ENCODE results near the gene MTUS2. TPM values are rescaled to one million over a fixed set of nuclear protein-coding genes. Genes with fewer than 3 reads are reported as not detected.

Gene MTUS2
- total and polyA plus RNA-seq, 2 donors (not counting 3 experiments of a cell fraction or from before 2014, with no cell fraction given), result not detected

- no TSS peak for BruUV-seq (replicated peaks)
- CTCF ChIA-PET, result no interaction called here
- TF ChIP-seq MYC (IDR thresholded peaks at IDR 0.05; ENCODE audit: low read depth, low read length) (no peak), CTCF (IDR thresholded peaks at IDR 0.05; ENCODE audit: extremely low read depth in 1 of 2, insufficient read depth in 1 of 2, low read depth in 1 of 2, low read length in 2 of 2) (no peak), FOS (IDR thresholded peaks at IDR 0.05; ENCODE audit: borderline replicate concordance, insufficient read depth, low read length) (no peak), MAX (IDR thresholded peaks at IDR 0.05; ENCODE audit: insufficient read depth, insufficient read length) (no peak), EZH2 (IDR thresholded peaks at IDR 0.05; ENCODE audit: borderline replicate concordance, low read depth, low read length, severe bottlenecking) (no peak), POLR2A (IDR thresholded peaks at IDR 0.05; ENCODE audit: low read depth, low read length) (no peak), POLR2AphosphoS5 (IDR thresholded peaks at IDR 0.05; ENCODE audit: insufficient read depth, low read depth, low read length) (no peak), JUN (IDR thresholded peaks at IDR 0.05; ENCODE audit: borderline replicate concordance, insufficient read depth, insufficient read length, low read depth) (no peak)
- Histone ChIP-seq H3K4me1 (ENCODE audit: control insufficient read depth, extremely low read depth, insufficient read depth, low read length) (no peaks in the 10 kb centered on the region), H3K27ac (ENCODE audit: insufficient read depth, low read depth, low read length) (no peak overlapping the region), H3K9me3 (replicated peaks; ENCODE audit: control insufficient read depth, insufficient read depth, low read length) (no peaks in the 10 kb centered on the region), H3K4me3 (replicated peaks in 1 of 3; ENCODE audit: insufficient read depth in 1 of 3, low read depth in 1 of 3, low read length in 3 of 3) (no peak overlapping the region), H3K36me3 (ENCODE audit: control insufficient read depth in 2 of 2, extremely low read depth in 1 of 2, insufficient read depth in 2 of 2, low read length in 2 of 2) (no peaks in the 10 kb centered on the region), H3K9ac (replicated peaks; ENCODE audit: extremely low read depth, insufficient read depth, low read length) (no peak overlapping the region), H3K79me2 (ENCODE audit: control insufficient read depth, insufficient read depth, low read length) (no peaks in the 10 kb centered on the region), H3K9me1 (replicated peaks; ENCODE audit: control insufficient read depth, extremely low read depth, insufficient read depth, low read length) (no peaks in the 10 kb centered on the region), H3K4me2 (ENCODE audit: insufficient read depth, low read length) (no peak overlapping the region), H3K27me3 (ENCODE audit: control insufficient read depth in 2 of 2, insufficient read depth in 2 of 2, low read length in 2 of 2) (no peaks in the 10 kb centered on the region), H2AFZ (ENCODE audit: low read depth, low read length) (no peak overlapping the region), H4K20me1 (replicated peaks; ENCODE audit: control insufficient read depth, extremely low read depth, insufficient read depth, low read length) (no peaks in the 10 kb centered on the region)
- dilution Hi-C loops (cut with MboI; ENCODE audit: extremely low pct_ligation_motif_present, low sequenced_read_pairs) (no loop called here), intact Hi-C loops (cut with micrococcal nuclease) (no loop called here)
- FAIRE-seq (no peak), DNase-seq (ENCODE audit: low read depth, low spot score) (no peak)
- POLR2A ChIA-PET, result no interaction called here
Observed at GRCh38 chr13:28954810-28955209, 134.7 kb downstream of the MTUS2 start.
